GM21529 (cell line): Measurements from ENCODE around the gene FAM50A.
"Not testable (repeated sequence)": the region's sequence is repeated elsewhere in the genome, so short reads cannot be mapped to it uniquely, and the experiment has no call there.

ENCODE experiments used
- ATAC-seq: cut with Tn5 transposase; IDR thresholded peaks from one replicate; pipeline ENCODE4 v1.9.1; 2021; ENCODE audit not compliant: unreplicated experiment

The FAM50A gene

DNA sequence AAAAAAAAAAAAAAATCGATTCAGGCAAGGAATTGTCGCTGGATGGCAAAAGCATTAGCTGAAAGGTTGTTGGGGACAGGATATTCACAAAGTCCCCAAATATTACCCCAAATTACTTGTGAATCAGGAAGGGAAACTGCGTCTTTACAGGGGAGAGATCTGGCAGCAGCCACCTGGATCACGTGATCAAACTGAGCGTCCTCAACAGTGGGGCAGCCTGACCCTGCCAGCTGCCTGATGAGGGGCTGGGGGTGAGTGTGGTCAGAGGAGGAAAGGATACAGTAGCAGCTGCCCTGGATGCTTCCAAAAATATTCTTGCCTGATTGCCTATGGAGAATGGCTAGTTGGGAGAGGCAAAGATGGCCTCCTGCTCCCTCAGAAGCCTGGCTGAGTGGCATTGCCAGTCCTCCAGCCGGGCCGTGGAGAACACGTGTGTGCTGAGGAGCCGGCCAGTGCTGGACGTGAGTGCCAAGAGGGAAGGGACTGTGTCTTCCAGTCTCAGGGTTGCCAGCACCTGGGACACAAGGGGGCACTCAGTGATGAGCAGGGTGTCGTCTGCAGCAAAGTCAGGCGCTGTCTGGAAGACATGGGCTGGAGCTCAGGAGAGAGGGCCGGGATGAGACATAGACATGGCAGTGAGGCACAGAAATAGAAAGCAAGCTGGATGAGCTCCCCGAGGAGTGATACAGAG is 38.1 kb downstream of the FAM50A start:
- no peak for ATAC-seq

- ATAC-seq: no peak
Observed at GRCh38 chrX:154482786-154483185, 38.8 kb downstream of the FAM50A start.

- no peak for ATAC-seq
Observed at GRCh38 chrX:154483325-154483724, 39.4 kb downstream of the FAM50A start.

DNA sequence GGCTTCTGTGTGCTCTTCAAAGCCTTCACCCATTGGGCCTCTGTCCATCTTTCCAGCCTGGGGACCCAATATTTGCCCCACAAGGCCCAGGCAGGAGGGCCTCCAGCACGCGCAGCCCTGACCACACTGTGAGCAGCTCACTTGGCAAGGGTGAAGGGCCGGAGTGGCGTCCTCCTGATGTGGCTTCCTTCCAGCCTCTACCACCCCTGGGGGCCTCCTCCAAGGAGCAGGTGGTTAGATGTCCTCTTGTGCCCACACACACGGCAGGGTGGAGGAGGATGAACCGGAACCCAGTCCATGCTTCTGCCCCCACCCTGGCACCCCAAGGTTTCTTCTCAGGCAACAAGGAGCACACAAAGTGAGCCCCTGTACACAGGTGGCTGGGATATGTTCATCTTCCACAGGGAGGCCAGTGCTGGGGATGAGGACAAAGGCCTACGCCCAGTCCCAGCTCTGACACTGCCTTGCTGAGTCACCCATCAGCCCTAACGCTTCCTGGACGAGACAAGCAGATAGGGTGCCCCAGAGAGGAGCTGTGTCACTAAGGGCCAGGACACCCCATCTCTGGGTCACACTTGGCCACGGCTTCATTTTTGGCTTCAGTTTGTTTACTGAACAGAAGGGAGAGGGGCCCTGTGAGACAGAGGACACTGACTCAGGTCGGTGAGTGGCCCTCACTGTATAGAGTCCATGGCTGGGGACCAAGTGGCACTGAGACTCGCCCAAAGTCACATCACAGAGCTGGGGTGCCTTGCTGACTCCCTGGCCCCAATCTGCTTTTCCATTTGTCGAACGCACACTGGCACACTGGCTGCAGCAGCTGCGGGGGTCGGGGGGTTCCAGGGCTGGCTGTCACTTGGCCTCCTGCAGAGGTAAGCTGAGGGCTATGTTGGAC is 40.6 kb downstream of the FAM50A start:
- no peak for ATAC-seq

DNA sequence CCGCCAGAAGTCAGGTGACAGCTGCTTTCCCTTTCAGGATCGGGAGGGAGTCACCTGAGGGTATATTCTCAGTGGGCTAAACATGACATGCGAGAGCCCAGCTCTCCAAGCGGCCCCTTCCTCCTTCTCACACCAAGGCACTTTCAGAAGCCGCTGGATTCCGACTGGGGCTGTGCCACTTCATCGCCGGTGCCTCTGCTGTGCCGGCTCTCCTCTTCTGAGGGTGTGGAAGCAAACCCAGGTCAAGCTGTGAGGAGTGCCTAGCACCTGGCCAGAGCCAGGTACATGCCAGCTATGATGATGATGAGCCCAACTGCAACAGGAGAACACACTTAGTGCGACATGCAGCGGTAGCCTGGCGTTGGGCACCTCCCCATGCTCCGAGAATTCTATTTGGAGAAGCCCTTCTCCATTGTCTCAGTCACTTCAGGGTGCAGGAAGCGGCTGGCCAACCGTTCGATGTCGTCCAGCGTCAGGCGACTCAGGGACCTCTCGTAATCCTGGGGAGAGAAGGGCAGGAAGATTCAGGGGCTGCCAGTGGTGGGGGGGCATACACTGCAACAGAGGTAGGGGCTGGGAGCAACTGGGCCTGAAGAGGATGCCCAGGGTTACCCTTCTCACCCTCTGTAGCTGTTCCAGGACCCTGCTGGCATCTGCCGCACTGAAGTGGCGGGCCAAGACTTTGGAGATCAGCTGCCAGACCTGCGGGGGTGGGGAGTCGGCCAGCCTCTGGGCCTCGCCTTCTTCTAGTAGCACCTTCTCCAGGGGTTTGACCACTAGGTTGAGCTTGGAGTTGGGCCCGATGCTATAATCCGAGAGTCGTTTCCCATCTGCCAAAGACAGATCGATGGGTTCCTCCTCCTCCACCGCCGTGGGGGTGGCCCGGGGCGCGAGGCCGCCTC is 41.5 kb downstream of the FAM50A start:
- ATAC-seq: no peak

DNA sequence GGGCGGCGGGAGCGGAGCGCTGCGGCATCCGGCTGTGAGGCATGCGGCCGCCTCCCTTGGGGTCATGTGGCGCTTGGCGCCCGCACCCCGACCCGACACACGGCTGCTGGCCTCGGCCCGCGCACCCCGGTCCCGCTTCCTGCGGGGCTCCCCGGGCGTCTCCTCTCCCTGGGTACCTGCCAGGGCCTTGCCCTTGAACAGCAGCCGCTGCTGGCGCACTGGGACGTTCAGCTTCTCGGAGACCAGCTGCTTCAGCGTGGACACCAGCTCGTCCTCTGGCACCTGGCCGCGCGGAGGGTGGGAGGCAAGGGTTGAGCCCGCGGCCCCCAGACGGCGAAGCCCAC is 42.1 kb downstream of the FAM50A start:
- no peak for ATAC-seq

GRCh38 chrX:154486396-154487207 is 42.7 kb downstream of the FAM50A start, which contains the start of gene UBL4A:
UBL4A (minus strand) TSS chrX:154486615; CDS start chrX:154486584, 31 bp downstream.
- ATAC-seq: peak; percentile 24

GRCh38 chrX:154487518-154488290 is 43.8 kb downstream of the FAM50A start:
- no peak for ATAC-seq

DNA sequence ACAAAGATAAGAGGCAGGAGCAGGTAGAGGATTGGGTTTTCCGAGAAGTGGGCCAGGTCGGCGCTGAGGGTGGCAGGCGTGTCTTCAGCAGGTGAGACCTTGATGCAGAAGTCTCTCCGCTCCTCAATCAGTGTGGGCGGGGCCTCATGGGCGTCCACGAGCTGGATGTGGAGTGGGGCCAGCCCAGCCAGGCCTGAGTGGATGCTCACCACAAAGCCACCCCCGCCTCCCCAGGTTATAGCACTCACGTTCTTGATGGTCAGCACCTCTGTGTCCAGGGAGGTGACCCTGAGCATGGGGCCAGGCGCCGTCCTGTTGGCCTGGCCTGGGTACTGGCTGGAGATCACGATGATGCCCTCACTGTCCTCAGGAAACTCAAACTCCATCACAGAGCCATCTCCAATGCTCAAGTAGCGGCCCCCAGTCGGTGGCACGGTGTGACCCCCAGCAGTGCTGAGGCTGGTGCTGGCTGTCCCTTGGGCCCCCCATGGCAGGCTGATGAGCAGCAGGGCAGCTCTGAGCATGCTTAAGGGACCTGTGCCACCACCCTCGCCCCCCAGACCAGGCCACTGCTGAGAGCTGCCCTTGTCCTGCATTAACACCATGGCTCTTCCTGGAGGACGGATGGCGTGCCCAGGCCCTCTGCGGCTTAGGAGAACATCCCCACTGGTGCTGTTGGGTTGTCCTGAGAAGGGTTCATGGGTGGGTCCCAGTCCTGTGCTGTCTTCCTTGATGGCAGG is 44.6 kb downstream of the FAM50A start:
- no peak for ATAC-seq

DNA sequence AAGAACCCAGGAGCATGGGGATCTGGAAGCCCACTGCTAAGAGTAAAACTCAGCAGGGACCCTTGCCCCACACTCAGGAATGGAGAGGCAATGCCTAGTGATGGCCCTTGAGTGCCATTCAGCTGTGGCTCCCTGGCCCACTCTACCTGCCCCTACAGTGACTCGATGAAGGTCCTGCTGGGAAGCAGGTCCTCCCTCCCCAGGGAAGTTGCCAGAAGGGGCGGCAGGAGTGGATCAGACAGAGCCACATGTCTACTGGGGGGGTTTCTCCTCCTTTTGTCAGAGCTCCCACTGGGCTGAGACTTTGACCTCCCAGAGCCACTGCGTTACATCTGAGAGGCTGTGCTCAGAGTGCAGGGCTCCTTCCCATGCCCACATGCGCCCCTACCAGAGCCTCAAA is 45.2 kb downstream of the FAM50A start:
- no peak for ATAC-seq

- peak; percentile 20 for ATAC-seq
Observed at GRCh38 chrX:154490021-154490413, 46.1 kb downstream of the FAM50A start.

DNA sequence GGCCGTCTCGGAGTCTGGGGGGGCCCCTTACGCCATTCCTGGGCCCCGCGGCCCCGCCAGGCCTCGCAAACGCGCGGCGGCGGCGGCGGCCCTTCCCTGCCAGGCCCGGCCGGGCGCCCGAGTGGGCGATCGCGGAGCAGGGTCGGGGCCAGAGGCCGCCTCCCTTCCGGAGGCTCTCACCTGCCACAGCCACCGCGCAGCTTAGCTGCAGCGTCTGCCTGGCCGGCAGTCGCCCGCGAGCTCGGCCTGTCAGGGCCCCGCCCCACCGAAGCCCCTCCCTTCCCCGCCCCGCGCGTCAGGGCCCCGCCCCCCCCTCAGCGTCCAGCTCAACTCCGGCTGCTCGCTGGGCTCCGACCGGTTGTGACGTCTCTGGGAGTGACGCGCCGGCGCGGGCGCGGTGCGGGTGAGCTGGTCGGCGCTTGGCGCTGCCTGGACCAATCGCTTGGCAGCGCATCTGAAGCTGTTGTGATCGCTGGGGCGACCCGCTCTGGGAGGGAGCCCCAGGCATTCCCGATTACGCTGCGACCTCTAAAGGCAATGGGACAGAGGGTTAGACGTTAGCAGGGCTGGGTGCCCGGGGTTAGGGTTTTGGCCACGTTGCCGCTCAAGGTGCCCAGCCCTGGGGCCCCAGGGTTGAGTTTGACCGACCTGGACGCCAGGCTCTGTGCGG is 46.6 kb downstream of the FAM50A start, which contains the start of gene SLC10A3:
SLC10A3 (minus strand) TSS at position 216 of the 670 bp plus-strand sequence. CDS start 1,689 bp downstream, outside the sequence.
- ATAC-seq: peak; percentile 81

DNA sequence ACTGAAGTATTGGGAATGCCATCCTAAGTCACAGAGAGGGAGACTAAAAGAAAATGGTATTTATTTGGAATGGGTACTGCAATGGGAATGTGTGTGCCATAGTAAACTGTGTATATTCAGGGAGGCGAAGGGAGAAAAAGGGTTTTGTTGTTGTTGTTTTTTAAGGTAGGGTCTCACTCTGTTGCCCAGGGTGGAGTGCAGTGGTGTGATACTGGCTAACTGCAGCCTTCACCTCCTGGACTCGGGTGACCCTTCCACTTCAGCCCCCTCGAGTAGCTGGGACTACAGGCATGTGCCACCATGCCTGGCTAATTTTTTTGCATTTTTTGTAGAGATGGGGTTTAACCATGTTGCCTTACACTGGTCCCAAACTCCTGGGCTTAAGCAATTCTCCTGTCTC is 50.8 kb downstream of the FAM50A start:
- no peak for ATAC-seq

DNA sequence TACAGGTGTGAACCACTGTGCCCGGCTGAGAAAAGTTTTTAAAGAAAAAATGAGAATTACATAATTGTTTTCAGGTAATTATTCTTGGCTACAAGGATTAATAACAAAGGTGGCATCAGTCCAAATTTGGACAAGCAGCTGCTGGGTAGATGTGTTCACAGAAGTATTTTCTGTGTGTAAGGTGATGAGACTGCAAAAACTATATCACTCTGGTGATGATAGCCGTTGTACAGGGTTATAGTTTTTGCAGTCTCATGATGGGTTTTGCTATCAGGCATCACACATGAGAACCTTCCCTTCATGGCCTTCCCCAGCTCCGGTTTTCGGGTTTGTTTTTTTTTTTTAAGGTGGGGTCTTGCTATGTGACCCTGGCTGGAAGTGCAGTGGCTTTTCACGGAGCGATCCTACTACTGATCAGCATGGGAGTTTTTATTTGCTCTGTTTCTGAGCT is 51.6 kb downstream of the FAM50A start:
- no peak for ATAC-seq

GRCh38 chrX:154496591-154497137 is 52.7 kb downstream of the FAM50A start:
- ATAC-seq: not testable (repeated sequence)
